WTC11 (cell line): ENCODE measurements around the gene ZNF804A.

ENCODE experiments used
- ZNF317 ChIP-seq: sonication (generic); formaldehyde crosslinking; IDR thresholded peaks from 2 replicates; pipeline ENCODE4 v1.8.1; 2023; ENCODE audit warnings: low read depth, mild to moderate bottlenecking, moderate library complexity, missing genetic modification reagents, borderline replicate concordance
- TF ChIP-seq, protein P1 (sequence below): sonication (generic); formaldehyde crosslinking; IDR thresholded peaks from 2 replicates; pipeline ENCODE4 v1.8.1; 2023; ENCODE audit warnings: mild to moderate bottlenecking, missing genetic modification reagents, moderate library complexity

GRCh38 chr2:184599054-184599871, 934 bp downstream of the ZNF804A start:
- no peak for TF ChIP-seq ZNF317 (CRISPR knock-in tag)
- TF ChIP-seq, protein P1, sequence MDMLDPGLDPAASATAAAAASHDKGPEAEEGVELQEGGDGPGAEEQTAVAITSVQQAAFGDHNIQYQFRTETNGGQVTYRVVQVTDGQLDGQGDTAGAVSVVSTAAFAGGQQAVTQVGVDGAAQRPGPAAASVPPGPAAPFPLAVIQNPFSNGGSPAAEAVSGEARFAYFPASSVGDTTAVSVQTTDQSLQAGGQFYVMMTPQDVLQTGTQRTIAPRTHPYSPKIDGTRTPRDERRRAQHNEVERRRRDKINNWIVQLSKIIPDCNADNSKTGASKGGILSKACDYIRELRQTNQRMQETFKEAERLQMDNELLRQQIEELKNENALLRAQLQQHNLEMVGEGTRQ (CRISPR knock-in tag) = no peak
